HG02642 (cell line): Measurements from ENCODE around the gene RIMKLB.
"Not testable (repeated sequence)": the region's sequence is repeated elsewhere in the genome, so short reads cannot be mapped to it uniquely, and the experiment has no call there.

Experiments
- ATAC-seq: cut with Tn5 transposase; IDR thresholded peaks from one replicate; pipeline ENCODE4 v1.9.1; 2021; ENCODE audit warnings: mild to moderate bottlenecking; ENCODE audit not compliant: unreplicated experiment, poor library complexity

RIMKLB gene

DNA sequence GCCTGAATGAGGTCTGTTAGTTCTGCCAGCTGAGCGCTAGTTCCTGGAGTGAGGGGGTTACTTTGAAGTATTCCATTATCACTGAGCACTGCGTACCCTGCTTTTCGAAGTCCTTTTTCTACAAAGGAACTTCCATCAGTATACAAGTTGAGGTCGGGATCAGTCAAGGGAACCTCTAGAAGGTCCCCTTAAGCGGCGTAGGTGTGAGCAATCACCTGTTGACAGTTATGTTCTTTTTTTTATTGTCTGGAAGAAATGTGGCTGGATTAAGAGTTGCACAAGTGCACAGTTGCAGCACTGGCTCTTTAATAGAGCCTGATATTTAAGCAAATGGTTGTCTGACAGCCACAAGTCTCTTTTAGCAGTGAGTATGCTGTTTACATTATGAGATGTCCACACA lies 64.9 kb downstream of the RIMKLB start:
- not testable (repeated sequence) for ATAC-seq

DNA sequence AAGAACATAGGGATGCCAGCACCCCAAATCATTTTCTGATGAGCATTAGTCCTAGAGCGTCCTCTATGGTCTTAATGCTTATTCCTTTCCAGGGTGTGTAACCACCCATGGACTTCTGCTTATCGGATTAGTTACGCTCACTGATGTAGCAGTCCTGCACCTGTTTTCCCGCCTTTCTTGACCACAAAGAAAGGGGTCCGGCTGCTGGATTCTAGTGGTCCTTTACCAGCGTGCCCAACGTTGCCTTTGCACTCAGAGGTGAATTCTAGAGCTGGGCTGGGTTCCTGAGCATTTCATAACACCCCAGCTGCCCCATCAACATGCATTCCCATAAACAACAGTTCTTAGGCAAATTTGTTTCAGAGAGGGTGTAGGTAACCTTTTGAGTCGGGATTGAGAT lies 68.3 kb downstream of the RIMKLB start:
- ATAC-seq: not testable (repeated sequence)

DNA sequence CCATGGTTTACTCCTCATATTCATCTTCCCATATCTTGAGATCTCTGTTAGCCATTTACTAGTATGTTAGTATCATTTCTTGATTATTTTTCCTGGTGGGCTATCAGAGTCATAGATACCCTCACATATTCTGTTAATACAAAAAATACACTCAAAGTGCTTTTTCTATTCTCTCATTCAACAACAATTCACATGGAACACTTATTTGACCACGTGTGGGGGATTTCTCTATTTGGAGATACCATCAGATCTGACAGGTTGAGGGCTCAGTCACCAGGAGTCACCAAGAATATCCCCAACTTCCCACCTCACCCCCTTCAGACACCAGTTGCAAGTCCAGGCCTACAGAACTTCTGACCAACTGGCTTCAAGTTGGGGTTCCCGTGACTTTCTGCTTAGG lies 72.7 kb downstream of the RIMKLB start:
- ATAC-seq: no peak

DNA sequence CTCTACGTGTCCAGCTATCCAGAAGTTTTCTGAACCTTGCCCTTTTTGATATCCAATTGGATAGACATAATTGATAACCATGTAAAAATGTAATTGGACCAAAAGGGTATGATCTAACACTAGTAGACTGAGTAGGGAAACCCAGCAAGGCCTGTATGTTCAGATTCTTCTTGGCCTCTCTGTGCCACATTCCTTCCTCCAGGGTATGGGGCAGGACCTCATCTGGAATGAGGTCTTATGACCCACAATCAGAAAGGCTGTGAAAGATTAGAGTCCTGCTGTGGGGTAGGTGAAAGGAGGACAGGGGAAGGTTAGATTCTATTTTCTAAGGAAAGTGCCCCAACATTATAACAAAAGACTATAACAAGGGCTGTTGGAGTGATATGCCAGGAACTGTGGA lies 73.3 kb downstream of the RIMKLB start:
- no peak for ATAC-seq

DNA sequence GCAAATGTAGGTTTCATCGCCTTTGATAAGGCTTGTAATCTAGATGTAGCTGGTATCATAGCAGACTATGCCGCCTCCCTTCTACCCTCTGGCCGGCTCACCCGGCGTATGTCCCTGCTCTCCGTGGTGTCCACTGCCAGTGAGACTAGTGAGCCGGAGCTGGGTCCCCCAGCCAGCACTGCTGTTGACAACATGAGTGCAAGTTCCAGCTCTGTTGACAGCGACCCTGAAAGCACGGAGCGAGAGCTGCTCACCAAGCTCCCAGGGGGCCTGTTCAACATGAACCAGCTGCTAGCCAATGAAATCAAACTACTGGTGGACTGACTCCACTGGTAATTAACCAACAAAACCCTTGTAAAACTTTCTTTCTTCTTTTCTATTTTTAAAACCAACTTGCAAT lies 75.7 kb downstream of the RIMKLB start:
- ATAC-seq: no peak

DNA sequence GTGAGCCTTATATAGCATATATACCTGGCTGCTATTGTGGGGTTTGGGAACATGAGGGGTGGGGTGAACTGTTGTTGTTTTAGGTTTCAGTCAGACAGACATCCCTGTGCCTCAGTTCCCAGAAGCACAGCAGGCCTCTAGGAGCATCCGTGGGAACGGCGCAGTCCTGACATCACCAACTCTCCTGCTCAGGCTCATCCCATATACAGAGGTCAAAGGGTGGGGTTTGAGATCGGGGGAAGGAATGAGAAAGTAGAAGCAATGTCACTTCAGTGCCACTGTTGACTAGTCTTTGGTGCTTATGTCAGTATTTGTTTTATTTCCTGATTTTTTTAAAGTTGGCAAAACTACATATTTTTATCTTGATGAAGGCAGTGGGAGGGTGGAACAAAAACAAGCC lies 81.5 kb downstream of the RIMKLB start:
- ATAC-seq: no peak

DNA sequence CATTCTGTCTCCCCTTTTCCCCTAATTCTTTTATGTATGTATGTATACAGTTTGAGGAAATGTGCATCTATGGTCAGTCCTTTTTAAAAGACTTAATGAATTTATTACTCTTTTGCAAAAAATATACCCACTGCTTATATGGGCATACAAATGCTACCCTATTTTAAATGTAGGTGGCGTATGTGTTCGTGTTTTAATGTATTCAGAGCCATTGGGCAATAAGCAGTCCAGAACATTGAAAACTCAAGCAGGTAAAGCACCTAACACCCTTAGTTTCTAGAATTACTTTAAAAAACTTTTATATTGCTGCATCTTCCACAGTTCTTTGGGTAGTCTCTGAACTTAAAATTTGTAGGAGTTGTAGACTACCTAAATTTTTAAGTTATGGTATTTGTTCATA lies 82.1 kb downstream of the RIMKLB start:
- ATAC-seq: no peak

DNA sequence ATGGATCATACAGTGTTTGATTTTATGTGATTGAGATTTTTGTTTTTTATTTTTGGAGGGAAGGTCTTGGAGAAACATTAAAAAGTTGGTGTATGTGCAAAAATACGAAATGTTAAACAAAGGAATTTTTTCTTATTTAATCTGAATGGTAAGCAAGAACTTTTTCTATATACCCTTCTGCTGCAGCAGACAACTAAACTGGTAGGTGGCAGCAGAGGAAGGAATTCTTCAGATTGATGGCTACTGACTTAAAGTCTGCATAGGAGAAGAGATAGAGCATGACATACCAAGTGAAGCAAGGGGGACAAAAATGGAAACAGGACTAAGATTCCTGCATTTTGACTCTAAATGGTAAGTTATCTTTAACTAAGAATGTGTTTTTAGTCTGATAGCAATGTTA lies 82.6 kb downstream of the RIMKLB start:
- no peak for ATAC-seq

DNA sequence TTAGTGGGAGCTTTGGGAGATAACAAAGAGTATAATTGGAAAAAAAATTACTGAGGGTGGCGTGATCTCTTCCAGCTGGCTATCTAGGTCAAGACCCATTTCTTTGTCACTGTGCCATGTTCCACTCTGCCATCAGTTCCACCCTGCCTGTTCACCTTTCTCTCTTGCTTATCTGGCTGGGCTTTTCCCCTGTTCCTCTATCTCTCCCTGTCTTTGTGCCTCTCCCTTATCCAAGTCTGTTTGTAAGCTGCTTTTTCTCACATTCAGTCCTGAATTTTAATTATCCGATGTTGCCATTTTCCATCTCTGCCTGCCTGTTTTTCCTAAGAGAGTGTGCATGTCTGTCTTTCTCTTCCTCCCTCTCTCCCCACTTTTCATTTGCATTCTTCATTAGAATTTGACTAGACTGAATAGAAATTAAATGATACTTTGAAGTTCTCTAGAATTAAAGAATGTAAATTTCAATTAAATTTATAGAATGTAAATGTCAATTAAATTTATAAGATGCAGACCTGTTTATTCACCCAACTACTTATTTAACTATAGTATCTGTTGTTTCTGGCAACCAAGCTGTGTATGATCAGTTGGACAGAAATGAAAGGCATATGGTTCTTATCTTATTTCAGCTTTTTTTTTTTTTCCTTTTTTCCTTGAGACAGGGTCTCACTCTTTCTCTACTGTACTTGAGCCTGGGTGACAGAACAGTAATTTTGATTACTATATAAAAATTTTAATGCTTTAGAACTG lies 83.8 kb downstream of the RIMKLB start:
- no peak for ATAC-seq

DNA sequence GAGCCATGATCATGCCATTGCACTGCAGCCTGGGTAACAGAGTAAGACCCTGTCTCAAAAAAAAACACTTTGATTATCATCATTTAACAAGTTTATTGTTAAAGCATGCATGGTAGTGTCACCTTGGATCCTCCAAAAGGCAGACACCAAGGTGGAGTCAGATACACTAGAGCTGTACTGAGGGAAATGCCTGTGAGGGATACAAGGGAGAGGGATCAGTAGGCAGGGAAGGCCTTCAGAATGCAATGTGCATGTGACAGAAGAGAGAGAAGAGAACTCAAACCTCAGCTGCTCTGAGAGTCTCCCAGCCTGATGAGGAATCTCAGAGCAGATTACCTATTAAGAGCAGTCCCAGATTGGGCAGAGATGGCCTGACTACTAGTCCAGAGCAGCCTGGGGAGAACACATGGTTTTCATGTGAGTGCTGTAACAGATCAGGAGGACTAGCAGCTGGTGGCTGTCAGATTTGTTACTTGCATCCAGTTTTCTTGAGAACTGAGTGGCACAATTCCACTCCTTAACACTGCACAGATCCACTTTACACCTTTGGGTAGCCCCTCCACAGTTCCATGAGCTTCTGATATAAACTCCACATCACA lies 86.6 kb downstream of the RIMKLB start:
- no peak for ATAC-seq

DNA sequence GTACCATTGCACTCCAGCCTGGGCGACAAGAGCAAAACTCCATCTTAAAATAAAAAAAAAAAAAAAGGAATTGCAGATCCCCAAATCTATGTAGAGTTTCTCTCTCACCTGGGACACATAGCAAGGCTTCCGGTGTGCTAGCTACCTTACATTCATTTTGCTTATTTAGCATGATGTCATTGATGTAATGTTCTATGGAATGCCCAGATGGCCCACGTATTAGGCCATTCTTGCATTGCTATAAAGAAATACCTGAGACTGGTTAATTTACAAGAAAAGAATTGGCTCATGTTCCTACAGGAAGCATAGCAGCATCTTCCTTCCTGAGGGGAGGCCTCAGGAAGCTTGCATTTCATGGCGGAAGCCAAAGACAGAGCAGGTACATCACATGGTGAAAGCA lies 87.7 kb downstream of the RIMKLB start:
- ATAC-seq: no peak

DNA sequence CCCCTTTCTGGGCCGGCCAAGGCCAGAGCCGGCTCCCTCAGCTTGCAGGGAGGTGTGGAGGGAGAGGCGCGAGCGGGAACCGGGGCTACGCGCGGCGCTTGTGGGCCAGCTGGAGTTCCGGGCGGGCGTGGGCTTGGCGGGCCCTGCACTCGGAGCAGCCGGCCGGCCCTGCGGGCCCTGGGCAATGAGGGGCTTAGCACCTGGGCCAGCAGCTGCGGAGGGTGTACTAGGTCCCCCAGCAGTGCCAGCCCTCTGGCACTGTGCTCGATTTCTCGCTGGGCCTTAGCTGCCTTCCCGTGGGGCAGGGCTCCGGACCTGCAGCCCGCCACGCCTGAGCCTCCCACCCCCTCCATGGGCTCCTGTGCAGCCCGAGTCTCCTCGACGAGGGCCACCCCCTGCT lies 89.4 kb downstream of the RIMKLB start:
- ATAC-seq: not testable (repeated sequence)

DNA sequence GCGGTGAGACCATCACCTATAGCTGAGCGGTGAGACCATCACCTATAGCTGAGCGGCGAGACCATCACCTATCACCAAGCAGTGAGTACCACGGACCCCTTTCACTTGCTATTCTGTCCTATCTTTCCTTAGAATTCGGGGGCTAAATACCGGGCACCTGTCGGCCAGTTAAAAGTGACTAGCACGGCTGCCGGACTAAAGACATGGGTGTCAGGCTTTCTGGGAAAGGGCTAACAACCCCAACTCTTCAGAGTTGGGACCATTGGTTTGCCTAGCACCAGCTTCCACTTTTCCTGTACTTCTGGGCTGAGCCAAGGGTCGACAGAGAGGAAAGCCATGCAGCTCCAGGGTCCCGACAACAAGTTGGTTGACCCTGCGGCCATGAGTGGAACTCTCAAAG lies 90.9 kb downstream of the RIMKLB start:
- ATAC-seq: not testable (repeated sequence)

DNA sequence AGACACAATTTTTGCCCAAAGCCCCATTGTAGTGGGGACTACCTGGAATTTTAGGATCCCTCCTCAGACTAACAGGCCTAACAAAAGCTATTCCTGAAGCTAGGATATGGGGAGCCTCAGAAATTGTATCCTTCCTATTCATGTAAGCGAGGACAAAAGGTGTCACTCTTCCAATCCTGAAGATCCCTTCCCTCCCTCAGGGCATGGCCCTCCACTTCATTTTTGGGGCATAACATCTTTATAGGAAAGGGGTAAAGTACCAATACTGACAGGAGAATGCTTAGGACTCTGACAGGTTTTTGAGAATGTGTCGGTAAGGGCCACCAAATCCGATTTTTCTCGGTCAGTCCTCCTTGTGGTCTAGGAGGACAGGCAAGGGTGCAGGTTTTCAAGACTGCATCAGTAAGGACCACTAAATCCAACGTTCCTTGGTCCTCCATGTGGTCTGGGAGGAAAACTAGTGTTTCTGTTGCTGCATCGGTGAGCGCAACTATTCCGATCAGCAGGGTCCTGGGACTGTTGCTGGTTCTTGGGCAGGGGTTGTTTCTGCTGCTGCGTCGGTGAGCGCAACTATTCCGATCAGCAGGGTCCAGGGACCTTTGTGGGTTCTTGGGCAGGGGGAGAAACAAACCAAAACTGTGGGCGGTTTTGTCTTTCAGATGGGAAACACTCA lies 91.7 kb downstream of the RIMKLB start:
- ATAC-seq: not testable (repeated sequence)

DNA sequence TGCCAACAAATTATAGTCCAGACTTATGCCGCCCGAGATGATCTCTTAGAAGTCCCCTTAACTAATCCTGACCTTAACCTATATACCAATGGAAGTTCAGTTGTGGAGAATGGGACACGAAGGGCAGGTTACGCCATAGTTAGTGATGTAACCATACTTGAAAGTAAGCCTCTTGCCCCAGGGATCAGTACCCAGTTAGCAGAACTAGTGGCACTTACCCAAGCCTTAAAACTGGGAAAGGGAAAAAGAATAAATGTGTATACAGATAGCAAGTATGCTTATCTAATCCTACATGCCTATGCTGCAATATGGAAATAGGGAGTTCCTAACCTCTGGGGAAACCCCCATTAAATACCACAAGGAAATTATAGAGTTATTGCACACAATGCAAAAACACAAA lies 95.4 kb downstream of the RIMKLB start:
- not testable (repeated sequence) for ATAC-seq

DNA sequence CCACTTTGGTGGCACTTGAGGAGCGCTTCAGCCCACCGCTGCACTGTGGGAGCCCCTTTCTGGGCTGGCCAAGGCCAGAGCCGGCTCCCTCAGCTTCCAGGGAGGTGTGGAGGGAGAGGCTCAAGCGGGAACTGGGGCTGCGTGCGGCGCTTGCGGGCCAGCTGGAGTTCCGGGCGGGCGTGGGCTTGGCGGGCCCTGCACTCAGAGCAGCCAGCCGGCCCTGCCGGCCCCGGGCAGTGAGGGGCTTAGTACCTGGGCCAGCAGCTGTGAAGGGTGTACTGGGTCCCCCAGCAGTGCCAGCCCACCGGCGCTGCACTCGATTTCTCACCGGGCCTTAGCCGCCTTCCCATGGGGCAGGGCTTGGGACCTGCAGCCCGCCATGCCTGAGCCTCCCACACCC lies 96.8 kb downstream of the RIMKLB start:
- ATAC-seq: not testable (repeated sequence)

DNA sequence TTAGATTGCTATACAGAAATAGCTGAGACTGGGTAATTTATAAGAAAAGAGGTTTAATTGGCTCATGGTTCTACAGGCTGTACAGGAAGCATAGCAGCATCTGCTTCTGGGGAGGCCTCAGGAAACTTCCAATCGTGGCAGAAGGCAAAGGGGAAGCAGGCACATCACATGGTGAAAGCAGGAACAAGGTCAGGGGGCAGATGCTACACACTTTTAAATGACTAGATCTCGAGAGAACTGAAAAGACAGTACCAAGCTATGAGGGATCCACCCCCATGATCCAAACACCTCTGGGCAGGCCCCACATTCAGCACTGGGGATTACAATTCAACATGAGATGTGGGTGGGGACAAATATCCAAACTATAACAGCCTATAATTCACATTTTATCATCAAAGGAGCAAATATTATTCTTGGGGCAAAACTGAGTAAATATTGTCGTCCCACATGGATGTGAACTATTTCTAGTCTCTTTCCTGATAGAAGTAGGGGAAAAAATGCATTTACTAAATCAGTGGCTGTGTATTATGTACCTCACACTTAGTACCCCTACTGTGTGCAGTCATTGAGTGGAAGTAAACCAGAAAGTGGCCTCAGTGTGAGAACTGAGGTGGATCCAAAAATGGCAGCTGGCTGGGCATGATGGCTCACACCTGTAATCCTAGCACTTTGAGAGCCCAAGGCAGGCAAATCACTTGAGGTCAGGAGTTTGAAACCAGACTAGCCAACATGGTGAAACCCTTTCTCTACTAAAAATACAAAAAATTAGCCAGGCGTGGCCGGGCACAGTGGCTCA lies 99.2 kb downstream of the RIMKLB start:
- ATAC-seq: no peak

DNA sequence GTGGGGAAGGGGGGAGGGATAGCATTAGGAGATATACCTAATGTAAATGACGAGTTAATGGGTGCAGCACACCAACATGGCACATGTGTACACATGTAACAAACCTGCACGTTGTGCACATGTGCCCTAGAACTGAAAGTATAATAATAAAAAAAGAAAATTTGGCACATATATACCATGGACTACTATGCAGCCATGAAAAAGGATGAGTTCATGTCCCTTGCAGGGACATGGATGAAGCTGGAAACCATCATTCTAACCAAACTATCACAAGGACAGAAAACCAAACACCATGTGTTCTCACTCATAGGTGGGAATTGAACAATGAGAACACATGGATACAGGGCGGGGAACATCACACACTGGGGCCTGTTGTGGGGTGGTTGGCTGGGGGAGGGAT lies 103.4 kb downstream of the RIMKLB start:
- not testable (repeated sequence) for ATAC-seq

DNA sequence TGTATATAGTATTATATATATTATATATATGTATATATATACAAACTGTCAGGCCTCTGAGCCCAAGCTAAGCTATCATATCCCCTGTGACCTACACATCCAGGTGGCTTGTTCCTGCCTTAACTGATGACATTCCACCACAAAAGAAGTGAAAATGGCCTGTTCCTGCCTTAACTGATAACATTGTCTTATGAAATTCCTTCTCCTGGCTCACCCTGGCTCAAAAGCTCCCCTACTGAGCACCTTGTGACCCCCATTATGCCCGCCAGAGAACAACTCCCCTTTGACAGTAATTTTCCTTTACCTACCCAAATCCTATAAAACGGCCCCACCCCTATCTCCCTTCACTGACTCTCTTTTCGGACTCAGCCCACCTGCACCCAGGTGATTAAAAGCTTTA lies 107.0 kb downstream of the RIMKLB start:
- ATAC-seq: not testable (repeated sequence)

DNA sequence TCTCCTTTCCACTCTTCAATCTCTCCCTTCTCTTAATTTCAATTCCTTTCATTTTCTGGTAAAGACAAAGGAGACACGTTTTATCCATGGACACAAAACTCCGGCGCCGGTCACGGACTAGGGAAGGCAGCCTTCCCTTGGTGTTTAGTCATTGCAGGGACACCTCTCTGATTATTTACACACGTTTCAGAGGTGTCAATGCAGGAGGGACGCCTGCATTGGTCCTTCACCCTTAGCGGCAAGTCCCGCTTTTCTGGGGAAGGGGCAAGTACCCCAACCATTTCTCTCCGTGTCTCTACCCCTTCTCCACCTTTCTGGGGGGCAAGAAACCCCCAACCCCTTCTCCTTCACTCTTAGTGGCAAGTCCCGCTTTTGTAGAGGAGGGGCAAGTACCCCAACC lies 107.7 kb downstream of the RIMKLB start:
- ATAC-seq: not testable (repeated sequence)

DNA sequence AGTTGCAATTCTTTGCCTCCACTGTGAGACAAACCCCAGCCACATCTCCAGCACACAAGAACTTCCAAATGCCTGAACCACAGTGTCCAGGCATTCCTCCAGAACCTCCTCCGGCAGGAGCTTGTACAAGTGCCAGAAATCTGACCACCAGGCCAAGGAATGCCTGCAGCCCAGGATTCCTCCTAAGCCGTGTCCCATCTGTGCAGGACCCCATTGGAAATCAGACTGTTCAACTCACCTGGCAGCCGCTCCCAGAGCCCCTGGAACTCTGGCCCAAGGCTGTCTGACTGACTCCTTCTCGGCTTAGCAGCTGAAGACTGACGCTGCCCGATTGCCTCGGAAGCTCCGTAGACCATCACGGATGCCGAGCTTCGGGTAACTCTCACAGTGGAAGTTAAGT lies 109.3 kb downstream of the RIMKLB start:
- ATAC-seq: not testable (repeated sequence)
